DLD1 (cell line): ENCODE results near the gene KLK1.
"Not testable (repeated sequence)": the region's sequence is repeated elsewhere in the genome, so short reads cannot be mapped to it uniquely, and the experiment has no call there.

Experiments used
- in situ Hi-C: cut with HindIII; loops from 2 replicates; pipeline ENCODE4 v1.10.0; 2017; ENCODE audit warnings: low sequenced_read_pairs

The KLK1 gene

GRCh38 chr19:50817941-50818858, 5.4 kb downstream of the KLK1 start:
- in situ Hi-C loops, result no loop called here

GRCh38 chr19:50815439-50815838, 8.1 kb downstream of the KLK1 start:
- in situ Hi-C loops, result no loop called here

GRCh38 chr19:50814883-50815282, 8.7 kb downstream of the KLK1 start:
- in situ Hi-C loops, result no loop called here

- in situ Hi-C loops, result no loop called here
Observed at GRCh38 chr19:50812474-50812873, 11.1 kb downstream of the KLK1 start.

- in situ Hi-C loops, result not testable (repeated sequence)
Observed at GRCh38 chr19:50811622-50812238, 11.9 kb downstream of the KLK1 start.

GRCh38 chr19:50808856-50809255, 14.7 kb downstream of the KLK1 start:
- in situ Hi-C loops, result no loop called here

- in situ Hi-C loops, result no loop called here
Observed at GRCh38 chr19:50804420-50805272, 18.9 kb downstream of the KLK1 start.

GRCh38 chr19:50803633-50804419, 19.8 kb downstream of the KLK1 start:
- in situ Hi-C loops, result no loop called here

- in situ Hi-C loops, result no loop called here
Observed at GRCh38 chr19:50801107-50801506, 22.5 kb downstream of the KLK1 start.

- in situ Hi-C loops, result no loop called here
Observed at GRCh38 chr19:50799547-50799851, 24.1 kb downstream of the KLK1 start.

GRCh38 chr19:50798659-50799546, 24.7 kb downstream of the KLK1 start:
- in situ Hi-C loops, result no loop called here

- in situ Hi-C loops, result no loop called here
Observed at GRCh38 chr19:50797781-50798658, 25.6 kb downstream of the KLK1 start.

- in situ Hi-C loops, result no loop called here
Observed at GRCh38 chr19:50797429-50797780, 26.2 kb downstream of the KLK1 start.

- in situ Hi-C loops, result no loop called here
Observed at GRCh38 chr19:50796634-50797428, 26.8 kb downstream of the KLK1 start.

GRCh38 chr19:50796128-50796633, 27.4 kb downstream of the KLK1 start:
- in situ Hi-C loops, result no loop called here

GRCh38 chr19:50795664-50796073, 27.9 kb downstream of the KLK1 start:
- in situ Hi-C loops, result no loop called here

- in situ Hi-C loops, result no loop called here
Observed at GRCh38 chr19:50794876-50795663, 28.5 kb downstream of the KLK1 start.
